Thyroid gland (tissue), 4 donors: ENCODE data around the gene ANO6.

Experiments used
- POLR2A ChIP-seq, 2 donors: fragments of 450-650 bp; IDR thresholded peaks; one replicate each; pipeline ENCODE4 v1.6.1; 2017; ENCODE audit warnings: antibody characterized with exemption in 2 of 2, mild to moderate bottlenecking in 2 of 2, moderate library complexity in 1 of 2
- TF ChIP-seq, protein P1 (sequence below), 6 experiments: fragments of 200-600 bp in 3 of 6; fragments of 450-650 bp in 3 of 6; sonication (generic) in 3 of 6; IDR thresholded peaks; one replicate each; pipeline ENCODE4 v1.5.1; 2016 to 2019; ENCODE audit warnings: antibody characterized with exemption in 6 of 6, mild to moderate bottlenecking in 2 of 6, inconsistent platforms in 1 of 6, moderate library complexity in 1 of 6

DNA sequence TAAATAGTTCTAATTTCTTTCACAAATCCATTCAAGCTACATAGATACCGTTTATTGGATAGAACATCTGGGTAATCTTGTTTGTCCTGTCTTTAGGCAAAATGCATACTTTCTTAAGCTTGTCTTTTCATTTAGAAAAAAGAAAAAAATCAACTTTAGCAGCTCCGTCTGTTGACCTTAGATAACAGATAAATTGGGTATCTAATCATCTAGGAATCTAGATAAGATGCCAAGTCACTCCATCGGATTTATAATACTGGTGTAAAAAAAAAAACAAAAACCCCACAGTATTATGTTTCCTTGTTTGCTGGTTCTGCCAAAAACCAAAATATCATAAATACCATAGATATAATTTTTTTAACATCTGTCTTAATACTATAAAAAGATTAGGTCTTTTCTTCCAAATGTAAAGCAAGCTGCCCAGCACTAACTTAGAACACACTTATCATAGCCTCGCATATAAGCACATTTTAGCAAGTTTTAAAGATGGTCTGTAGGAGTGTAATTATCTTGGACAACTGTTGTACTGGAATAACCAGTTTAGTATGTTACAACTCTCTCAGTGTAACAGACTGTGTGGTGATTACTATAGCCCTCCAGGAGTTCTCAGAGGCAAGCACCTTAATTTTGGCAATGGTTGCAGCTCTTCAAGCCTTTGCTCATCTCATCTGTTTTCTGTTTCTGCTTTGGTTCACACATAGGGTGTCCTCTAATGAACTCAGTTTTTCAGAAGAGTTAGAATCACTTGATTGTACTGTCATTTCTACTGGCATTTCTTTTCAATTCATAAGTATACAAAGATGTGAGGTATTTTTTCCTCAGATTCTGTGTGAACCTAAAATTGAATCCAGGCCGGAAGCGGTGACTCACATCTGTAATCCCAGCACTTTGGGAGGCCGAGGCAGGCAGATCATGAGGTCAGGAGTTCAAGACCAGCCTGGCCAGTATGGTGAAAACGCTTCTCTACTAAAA is 83.1 kb downstream of the ANO6 start:
- TF ChIP-seq, protein P1, sequence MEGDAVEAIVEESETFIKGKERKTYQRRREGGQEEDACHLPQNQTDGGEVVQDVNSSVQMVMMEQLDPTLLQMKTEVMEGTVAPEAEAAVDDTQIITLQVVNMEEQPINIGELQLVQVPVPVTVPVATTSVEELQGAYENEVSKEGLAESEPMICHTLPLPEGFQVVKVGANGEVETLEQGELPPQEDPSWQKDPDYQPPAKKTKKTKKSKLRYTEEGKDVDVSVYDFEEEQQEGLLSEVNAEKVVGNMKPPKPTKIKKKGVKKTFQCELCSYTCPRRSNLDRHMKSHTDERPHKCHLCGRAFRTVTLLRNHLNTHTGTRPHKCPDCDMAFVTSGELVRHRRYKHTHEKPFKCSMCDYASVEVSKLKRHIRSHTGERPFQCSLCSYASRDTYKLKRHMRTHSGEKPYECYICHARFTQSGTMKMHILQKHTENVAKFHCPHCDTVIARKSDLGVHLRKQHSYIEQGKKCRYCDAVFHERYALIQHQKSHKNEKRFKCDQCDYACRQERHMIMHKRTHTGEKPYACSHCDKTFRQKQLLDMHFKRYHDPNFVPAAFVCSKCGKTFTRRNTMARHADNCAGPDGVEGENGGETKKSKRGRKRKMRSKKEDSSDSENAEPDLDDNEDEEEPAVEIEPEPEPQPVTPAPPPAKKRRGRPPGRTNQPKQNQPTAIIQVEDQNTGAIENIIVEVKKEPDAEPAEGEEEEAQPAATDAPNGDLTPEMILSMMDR (IDR thresholded peaks at IDR 0.05) = no peak
- TF ChIP-seq POLR2A (IDR thresholded peaks at IDR 0.05) = no peak
